ENCODE data around the gene TBCD.

DNA sequence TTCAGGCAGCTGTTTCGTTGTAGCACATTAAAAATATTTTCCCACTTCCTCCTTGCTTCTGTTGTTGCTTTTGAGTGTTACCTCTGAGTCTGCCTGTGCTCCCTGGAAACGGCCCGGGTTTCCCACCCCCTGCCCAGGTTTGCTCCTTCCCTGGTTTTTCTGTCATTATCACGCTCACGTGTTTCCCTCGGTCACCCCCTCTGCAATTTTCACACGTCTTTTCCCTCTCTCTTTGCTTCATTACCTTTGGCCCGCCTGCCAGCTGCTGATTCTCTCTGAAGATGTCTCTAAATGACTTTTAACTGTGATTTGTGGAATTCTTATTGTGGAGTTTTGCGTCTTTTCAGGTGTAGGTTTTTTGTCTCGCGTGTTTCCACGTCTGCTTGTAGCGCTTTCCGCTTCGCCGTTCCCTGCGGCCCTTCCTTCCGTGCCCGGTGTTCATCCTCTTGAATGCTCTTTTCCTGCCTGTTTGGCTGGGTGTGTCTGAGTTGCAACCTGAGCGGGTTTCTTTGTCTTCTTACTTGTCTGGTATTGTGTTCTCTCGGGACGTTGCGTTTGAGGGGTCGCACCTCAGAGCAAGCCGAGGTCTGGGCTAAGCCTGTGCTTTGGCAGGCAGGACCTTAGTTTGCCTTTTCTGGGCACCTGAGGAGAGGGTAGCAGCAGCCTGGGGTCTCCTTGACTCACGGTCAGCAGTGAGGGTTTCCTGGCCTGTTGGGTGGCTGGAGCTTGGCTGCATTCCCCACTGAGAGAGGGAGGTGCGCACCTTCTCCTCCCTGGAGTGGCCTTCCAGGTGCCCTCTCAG lies 184.3 kb downstream of the TBCD start:
- TF ChIP-seq, protein P1, sequence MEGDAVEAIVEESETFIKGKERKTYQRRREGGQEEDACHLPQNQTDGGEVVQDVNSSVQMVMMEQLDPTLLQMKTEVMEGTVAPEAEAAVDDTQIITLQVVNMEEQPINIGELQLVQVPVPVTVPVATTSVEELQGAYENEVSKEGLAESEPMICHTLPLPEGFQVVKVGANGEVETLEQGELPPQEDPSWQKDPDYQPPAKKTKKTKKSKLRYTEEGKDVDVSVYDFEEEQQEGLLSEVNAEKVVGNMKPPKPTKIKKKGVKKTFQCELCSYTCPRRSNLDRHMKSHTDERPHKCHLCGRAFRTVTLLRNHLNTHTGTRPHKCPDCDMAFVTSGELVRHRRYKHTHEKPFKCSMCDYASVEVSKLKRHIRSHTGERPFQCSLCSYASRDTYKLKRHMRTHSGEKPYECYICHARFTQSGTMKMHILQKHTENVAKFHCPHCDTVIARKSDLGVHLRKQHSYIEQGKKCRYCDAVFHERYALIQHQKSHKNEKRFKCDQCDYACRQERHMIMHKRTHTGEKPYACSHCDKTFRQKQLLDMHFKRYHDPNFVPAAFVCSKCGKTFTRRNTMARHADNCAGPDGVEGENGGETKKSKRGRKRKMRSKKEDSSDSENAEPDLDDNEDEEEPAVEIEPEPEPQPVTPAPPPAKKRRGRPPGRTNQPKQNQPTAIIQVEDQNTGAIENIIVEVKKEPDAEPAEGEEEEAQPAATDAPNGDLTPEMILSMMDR (IDR thresholded peaks at IDR 0.05; ENCODE audit: poor library complexity, severe bottlenecking) = no peak
- no peak for TF ChIP-seq TAF1 (IDR thresholded peaks at IDR 0.05; ENCODE audit: low read depth)
- no peak for TF ChIP-seq POLR2AphosphoS5 (IDR thresholded peaks at IDR 0.05)
- no peak for TF ChIP-seq EZH2 (IDR thresholded peaks at IDR 0.05; ENCODE audit: borderline replicate concordance, insufficient read depth, low read length, poor library complexity, severe bottlenecking)
- TF ChIP-seq EP300 (conservative IDR thresholded peaks at IDR 0.05; ENCODE audit: poor library complexity, severe bottlenecking) = no peak
- no peak for TF ChIP-seq MXI1 (conservative IDR thresholded peaks at IDR 0.05; ENCODE audit: poor library complexity, severe bottlenecking)
- no peak for TF ChIP-seq REST (IDR thresholded peaks at IDR 0.05; ENCODE audit: borderline replicate concordance)
- no peak for TF ChIP-seq RAD21 (conservative IDR thresholded peaks at IDR 0.05)

All from neural cell (in vitro differentiated cells).